HG02943 (cell line): Measurements from ENCODE around the gene ADARB2.

Experiments used
- ATAC-seq: cut with Tn5 transposase; IDR thresholded peaks from one replicate; pipeline ENCODE4 v1.9.1; 2021; ENCODE audit warnings: mild to moderate bottlenecking, low read depth, moderate library complexity; ENCODE audit not compliant: unreplicated experiment

The ADARB2 gene

GRCh38 chr10:1209355-1209979 lies 527.9 kb downstream of the ADARB2 start:
- ATAC-seq = no peak

- no peak for ATAC-seq
Observed at GRCh38 chr10:1208366-1209311, 528.7 kb downstream of the ADARB2 start.

GRCh38 chr10:1206601-1207000 lies 530.7 kb downstream of the ADARB2 start:
- ATAC-seq = no peak

GRCh38 chr10:1206101-1206500 lies 531.2 kb downstream of the ADARB2 start:
- no peak for ATAC-seq

GRCh38 chr10:1205450-1206030 lies 531.8 kb downstream of the ADARB2 start:
- no peak for ATAC-seq

GRCh38 chr10:1204434-1205326 lies 532.6 kb downstream of the ADARB2 start:
- no peak for ATAC-seq

GRCh38 chr10:1203704-1204103 lies 533.6 kb downstream of the ADARB2 start:
- no peak for ATAC-seq

- ATAC-seq = no peak
Observed at GRCh38 chr10:1203216-1203615, 534.1 kb downstream of the ADARB2 start.

GRCh38 chr10:1202343-1202742 lies 535.0 kb downstream of the ADARB2 start:
- ATAC-seq = no peak

- no peak for ATAC-seq
Observed at GRCh38 chr10:1200866-1201807, 536.2 kb downstream of the ADARB2 start.

GRCh38 chr10:1199897-1200721 lies 537.2 kb downstream of the ADARB2 start:
- ATAC-seq = no peak

- no peak for ATAC-seq
Observed at GRCh38 chr10:1199345-1199673, 538.0 kb downstream of the ADARB2 start.

GRCh38 chr10:1198453-1199344 lies 538.6 kb downstream of the ADARB2 start:
- no peak for ATAC-seq

- ATAC-seq = no peak
Observed at GRCh38 chr10:1197384-1197783, 539.9 kb downstream of the ADARB2 start.

GRCh38 chr10:1196656-1197055 lies 540.7 kb downstream of the ADARB2 start:
- ATAC-seq = no peak

GRCh38 chr10:1195828-1196227 lies 541.5 kb downstream of the ADARB2 start:
- no peak for ATAC-seq

- no peak for ATAC-seq
Observed at GRCh38 chr10:1194161-1194560, 543.2 kb downstream of the ADARB2 start.

GRCh38 chr10:1193561-1193960 lies 543.8 kb downstream of the ADARB2 start:
- ATAC-seq = no peak
